Thyroid gland (tissue), 4 donors: ENCODE results near the gene FNDC7. TPM values are rescaled to one million over a fixed set of nuclear protein-coding genes. Genes with fewer than 3 reads are reported as not detected.

ENCODE experiments used
- DNase-seq, 2 donors: peaks; one replicate each; pipeline ENCODE4 v3.0.0-alpha.2; 2019
- H3K27ac ChIP-seq, 3 donors: fragments of 200-600 bp; sonication (generic); 1 replicate in 2 of 3; 2 replicates in 1 of 3; pipeline ENCODE4 v1.5.1; 2016 to 2019; ENCODE audit warnings: mild to moderate bottlenecking in 1 of 3, moderate library complexity in 1 of 3
- H3K27me3 ChIP-seq: fragments of 200-600 bp; sonication (generic); one replicate; pipeline ENCODE4 v1.5.1; 2019
- H3K36me3 ChIP-seq, 2 donors: fragments of 200-600 bp; sonication (generic); one replicate each; pipeline ENCODE4 v1.5.1; 2016 to 2019
- H3K4me1 ChIP-seq, 2 donors: fragments of 200-600 bp; sonication (generic); one replicate each; pipeline ENCODE4 v1.5.1; 2017 to 2019
- H3K4me3 ChIP-seq, 3 donors: fragments of 200-600 bp; sonication (generic); replicated peaks in 1 of 3; 1 replicate in 2 of 3; 2 replicates in 1 of 3; pipeline ENCODE4 v1.5.1; 2016; ENCODE audit warnings: mild to moderate bottlenecking in 1 of 3
- H3K9me3 ChIP-seq: fragments of 200-600 bp; sonication (generic); one replicate; pipeline ENCODE4 v1.5.1; 2017
- CTCF ChIP-seq, 6 experiments: fragments of 200-600 bp in 3 of 6; fragments of 450-650 bp in 3 of 6; sonication (generic) in 3 of 6; IDR thresholded peaks; one replicate each; pipeline ENCODE4 v1.5.1; 2016 to 2019; ENCODE audit warnings: antibody characterized with exemption in 6 of 6, mild to moderate bottlenecking in 2 of 6, inconsistent platforms in 1 of 6, moderate library complexity in 1 of 6
- POLR2A ChIP-seq, 2 donors: fragments of 450-650 bp; IDR thresholded peaks; one replicate each; pipeline ENCODE4 v1.6.1; 2017; ENCODE audit warnings: antibody characterized with exemption in 2 of 2, mild to moderate bottlenecking in 2 of 2, moderate library complexity in 1 of 2
- WGBS, 2 donors: methylation state at CpG; one replicate each; pipeline ENCODE4 v1.1.5; 2017; 5-methylcytosine and 5-hydroxymethylcytosine counted together
- intact Hi-C: fragments of 100-400 bp; cut with DNase I; formaldehyde crosslinking; loops from one replicate; pipeline ENCODE4 v1.15.1; 2023
- total RNA-seq, 4 donors: library from RNA; depleted of rRNA; stranded (reverse); fragments of >200 nt; gene quantifications; one replicate each; pipeline ENCODE4 v1.2.3, GENCODE V29; 2016

Gene FNDC7
- total RNA-seq, 4 donors from 2014 or later, result not detected

GRCh38 chr1:108758796-108759195 lies 46.1 kb downstream of the FNDC7 start:
- Histone ChIP-seq H3K27me3 (no peaks in the 10 kb centered on the region), H3K36me3 (peaks cover 18 to 22% of the 10 kb centered on the region in 2 donors), H3K9me3 (no peaks in the 10 kb centered on the region), H3K4me1 (no peaks in the 10 kb centered on the region), H3K4me3 (no peak overlapping the region), H3K27ac (no peak overlapping the region)
- intact Hi-C loops, result no loop called here
- DNase-seq, result no peak
- TF ChIP-seq CTCF (IDR thresholded peaks at IDR 0.05), result no peak
- TF ChIP-seq POLR2A (IDR thresholded peaks at IDR 0.05), result no peak

GRCh38 chr1:108767115-108767514 lies 54.4 kb downstream of the FNDC7 start:
- DNase-seq, result no peak
- Histone ChIP-seq H3K9me3 (no peaks in the 10 kb centered on the region), H3K4me3 (no peak overlapping the region), H3K27me3 (no peaks in the 10 kb centered on the region), H3K36me3 (peaks cover 2 to 20% of the 10 kb centered on the region in 2 donors), H3K27ac (no peak overlapping the region), H3K4me1 (no peaks in the 10 kb centered on the region)
- WGBS, 2 donors, result 79 to 83% methylated on average over 1 of the region's 1 CpG
- intact Hi-C loops, result no loop called here
- TF ChIP-seq POLR2A (IDR thresholded peaks at IDR 0.05) (no peak), CTCF (IDR thresholded peaks at IDR 0.05) (no peak)

GRCh38 chr1:108767708-108768107 lies 55.0 kb downstream of the FNDC7 start:
- no peaks in the 10 kb centered on the region for H3K4me1 ChIP-seq
- H3K27ac ChIP-seq, result no peak overlapping the region
- DNase-seq, result no peak
- intact Hi-C loops, result no loop called here
- H3K9me3 ChIP-seq, result no peaks in the 10 kb centered on the region
- WGBS, 2 donors, result 84 to 93% methylated on average over 3 of the region's 3 CpGs
- no peaks in the 10 kb centered on the region for H3K27me3 ChIP-seq
- H3K4me3 ChIP-seq, result no peak overlapping the region
- TF ChIP-seq CTCF (IDR thresholded peaks at IDR 0.05) (no peak), POLR2A (IDR thresholded peaks at IDR 0.05) (no peak)
- H3K36me3 ChIP-seq, result peaks cover 3 to 19% of the 10 kb centered on the region in 2 donors

- Histone ChIP-seq H3K36me3 (peaks cover 17 to 49% of the 10 kb centered on the region in 2 donors), H3K4me3 (no peak overlapping the region), H3K27ac (no peak overlapping the region), H3K27me3 (no peaks in the 10 kb centered on the region), H3K9me3 (no peaks in the 10 kb centered on the region), H3K4me1 (no peaks in the 10 kb centered on the region)
- intact Hi-C loops, result no loop called here
- TF ChIP-seq POLR2A (IDR thresholded peaks at IDR 0.05) (no peak), CTCF (IDR thresholded peaks at IDR 0.05) (no peak)
- DNase-seq, result no peak
Measured at GRCh38 chr1:108777839-108778238, 65.1 kb downstream of the FNDC7 start.

GRCh38 chr1:108779455-108779854 lies 66.7 kb downstream of the FNDC7 start:
- no peaks in the 10 kb centered on the region for H3K4me1 ChIP-seq
- TF ChIP-seq CTCF (IDR thresholded peaks at IDR 0.05) (no peak), POLR2A (IDR thresholded peaks at IDR 0.05) (no peak)
- H3K4me3 ChIP-seq, result no peak overlapping the region
- no peaks in the 10 kb centered on the region for H3K9me3 ChIP-seq
- intact Hi-C loops, result no loop called here
- H3K27ac ChIP-seq, result no peak overlapping the region
- H3K36me3 ChIP-seq, result peaks cover 10 to 39% of the 10 kb centered on the region in 2 donors
- DNase-seq, result no peak
- H3K27me3 ChIP-seq, result no peaks in the 10 kb centered on the region
